NB4 (cell line): Measurements from ENCODE around the gene SCN1B.

Source experiments
- CTCF ChIP-seq: IDR thresholded peaks from one replicate; pipeline ENCODE4 v1.5.1; 2012; ENCODE audit warnings: low read depth, low read length
- MAX ChIP-seq: IDR thresholded peaks from 2 replicates; pipeline ENCODE4 v1.6.1; 2011; ENCODE audit warnings: low read depth, low read length
- MYC ChIP-seq: IDR thresholded peaks from 2 replicates; pipeline ENCODE4 v1.6.1; 2011; ENCODE audit warnings: low read depth, low read length
- POLR2A ChIP-seq: IDR thresholded peaks from 2 replicates; pipeline ENCODE4 v1.6.1; 2011; ENCODE audit warnings: mild to moderate bottlenecking; ENCODE audit not compliant: insufficient read length; ENCODE audit errors: extremely low read depth

- TF ChIP-seq CTCF (no peak), MAX (no peak), POLR2A (no peak), MYC (no peak)
Measured at GRCh38 chr19:34982275-34982674, 48.0 kb upstream of the SCN1B start.
